ENCODE data around the gene GRIP2. TPM values are rescaled to one million over a fixed set of nuclear protein-coding genes. Genes with fewer than 3 reads are reported as not detected.
"Not testable (repeated sequence)": the region's sequence is repeated elsewhere in the genome, so short reads cannot be mapped to it uniquely, and the experiment has no call there.

GRIP2 gene
- total RNA-seq, 1 experiment from 2014 or later: 0.43 TPM

- intact Hi-C loops (cut with micrococcal nuclease; ENCODE audit: unreplicated experiment): no loop called here
- no peak for DNase-seq (ENCODE audit: low spot score)
- H3K4me3 ChIP-seq (ENCODE audit: low read depth, low read length, poor library complexity, severe bottlenecking): no peak overlapping the region
- ChIA-PET POLR2A (ENCODE audit: low non-redundant PET) (no interaction called here), CTCF (no interaction called here)
- TF ChIP-seq EZH2 (IDR thresholded peaks at IDR 0.05; ENCODE audit: borderline replicate concordance, low read depth, low read length, poor library complexity, severe bottlenecking) (no peak), CTCF (conservative IDR thresholded peaks at IDR 0.05; ENCODE audit: low read depth, low read length) (no peak)
- H3K4me1 ChIP-seq (ENCODE audit: insufficient read depth, low read length, poor library complexity, severe bottlenecking): no peaks in the 10 kb centered on the region
- H3K27ac ChIP-seq (ENCODE audit: low read depth, low read length, poor library complexity, severe bottlenecking): no peak overlapping the region
- H3K36me3 ChIP-seq (ENCODE audit: insufficient read depth, low read length, poor library complexity, severe bottlenecking): no peaks in the 10 kb centered on the region
- BruUV-seq (replicated peaks): no TSS peak
- no peaks in the 10 kb centered on the region for H3K9me3 ChIP-seq (ENCODE audit: low read depth, low read length, poor library complexity, severe bottlenecking)
- no peaks in the 10 kb centered on the region for H3K27me3 ChIP-seq (replicated peaks; ENCODE audit: insufficient read depth, low read depth, low read length, poor library complexity)
Measured at GRCh38 chr3:14517601-14518431, 22.3 kb downstream of the GRIP2 start.

GRCh38 chr3:14516738-14517345 is 23.3 kb downstream of the GRIP2 start:
- BruUV-seq (replicated peaks): no TSS peak
- TF ChIP-seq EZH2 (IDR thresholded peaks at IDR 0.05; ENCODE audit: borderline replicate concordance, low read depth, low read length, poor library complexity, severe bottlenecking): no peak
- no peak for TF ChIP-seq CTCF (conservative IDR thresholded peaks at IDR 0.05; ENCODE audit: low read depth, low read length)
- H3K9me3 ChIP-seq (ENCODE audit: low read depth, low read length, poor library complexity, severe bottlenecking): no peaks in the 10 kb centered on the region
- H3K4me1 ChIP-seq (ENCODE audit: insufficient read depth, low read length, poor library complexity, severe bottlenecking): no peaks in the 10 kb centered on the region
- H3K27ac ChIP-seq (ENCODE audit: low read depth, low read length, poor library complexity, severe bottlenecking): no peak overlapping the region
- ChIA-PET POLR2A (ENCODE audit: low non-redundant PET) (no interaction called here), CTCF (no interaction called here)
- no peak for DNase-seq (ENCODE audit: low spot score)
- H3K27me3 ChIP-seq (replicated peaks; ENCODE audit: insufficient read depth, low read depth, low read length, poor library complexity): no peaks in the 10 kb centered on the region
- no peak overlapping the region for H3K4me3 ChIP-seq (ENCODE audit: low read depth, low read length, poor library complexity, severe bottlenecking)
- H3K36me3 ChIP-seq (ENCODE audit: insufficient read depth, low read length, poor library complexity, severe bottlenecking): no peaks in the 10 kb centered on the region
- intact Hi-C loops (cut with micrococcal nuclease; ENCODE audit: unreplicated experiment): no loop called here

GRCh38 chr3:14515526-14515925 is 24.6 kb downstream of the GRIP2 start:
- BruUV-seq (replicated peaks); intact Hi-C loops (cut with micrococcal nuclease; ENCODE audit: unreplicated experiment); CTCF ChIA-PET: not testable (repeated sequence)

More at GRCh38 chr3:14515526-14515925, 24.6 kb downstream of the GRIP2 start:
- not testable (repeated sequence) for H3K27me3 ChIP-seq (replicated peaks; ENCODE audit: insufficient read depth, low read depth, low read length, poor library complexity); H3K4me3 ChIP-seq (ENCODE audit: low read depth, low read length, poor library complexity, severe bottlenecking); H3K27ac ChIP-seq (ENCODE audit: low read depth, low read length, poor library complexity, severe bottlenecking); H3K9me3 ChIP-seq (ENCODE audit: low read depth, low read length, poor library complexity, severe bottlenecking); H3K4me1 ChIP-seq (ENCODE audit: insufficient read depth, low read length, poor library complexity, severe bottlenecking); DNase-seq (ENCODE audit: low spot score); H3K36me3 ChIP-seq (ENCODE audit: insufficient read depth, low read length, poor library complexity, severe bottlenecking)
- POLR2A ChIA-PET (ENCODE audit: low non-redundant PET): interaction anchor here (0.6 kb wide), 1 partner anchor 12 kb away, joined by 4 read pairs; no protein-coding TSS in a partner anchor
